Right hindlimb (tissue), 1 donor: Measurements from ENCODE around the gene TMOD1.

Experiments
- DNase-seq: peaks from one replicate; pipeline ENCODE4 v3.0.0-alpha.2; 2018

The TMOD1 gene

DNA sequence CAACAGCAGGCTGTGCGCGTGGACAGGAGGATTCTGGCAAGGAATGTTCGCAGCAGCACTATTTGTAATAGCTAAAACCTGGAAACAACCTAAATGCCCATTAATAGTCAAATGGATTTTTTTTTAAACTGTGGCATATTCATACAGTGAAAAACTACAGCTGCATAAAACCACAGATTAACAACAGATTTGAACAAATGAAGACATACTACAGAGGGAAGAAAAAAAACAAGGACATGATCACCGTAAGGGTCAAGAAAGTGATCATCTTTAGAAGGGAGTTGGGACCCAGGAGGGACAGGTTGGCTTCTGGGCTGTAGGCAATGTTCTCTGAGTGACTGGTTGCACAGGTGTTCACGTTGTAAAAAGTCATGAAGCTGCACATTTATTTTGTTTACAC is 1.2 kb upstream of the TMOD1 start:
- no peak for DNase-seq

DNA sequence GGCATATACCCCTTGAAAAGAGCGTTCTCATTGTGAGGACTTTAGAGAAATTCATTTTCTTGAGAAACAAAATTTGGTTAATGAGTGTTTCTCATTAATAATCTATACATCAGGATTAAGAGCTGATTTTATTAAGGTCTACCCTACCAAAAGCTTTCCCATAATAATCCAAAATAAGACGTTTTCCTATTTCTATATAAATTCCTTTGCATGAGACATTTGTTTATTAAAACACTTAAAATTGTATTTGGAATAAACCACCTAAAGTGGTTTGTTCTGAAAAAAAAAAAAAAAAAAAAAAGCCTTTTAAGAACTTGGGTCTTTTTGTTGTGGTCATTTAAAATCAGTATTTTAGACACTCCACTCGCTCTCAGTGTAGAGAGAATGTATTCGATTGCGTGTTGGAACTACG is 695 bp upstream of the TMOD1 start:
- no peak for DNase-seq

DNA sequence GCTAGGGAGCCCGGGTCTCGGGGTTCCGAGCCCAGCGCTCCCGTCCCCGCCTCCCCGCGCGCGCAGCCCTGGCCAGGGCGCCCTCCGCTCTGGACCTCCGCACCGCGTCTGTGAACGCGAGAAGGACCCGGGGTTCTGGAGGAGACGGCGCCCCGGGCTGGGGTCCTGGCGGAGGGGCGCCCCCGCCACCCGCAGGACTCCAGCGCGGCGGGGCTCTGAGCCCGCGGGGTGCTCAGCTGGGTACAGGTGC is 431 bp downstream of the TMOD1 start:
- no peak for DNase-seq

DNA sequence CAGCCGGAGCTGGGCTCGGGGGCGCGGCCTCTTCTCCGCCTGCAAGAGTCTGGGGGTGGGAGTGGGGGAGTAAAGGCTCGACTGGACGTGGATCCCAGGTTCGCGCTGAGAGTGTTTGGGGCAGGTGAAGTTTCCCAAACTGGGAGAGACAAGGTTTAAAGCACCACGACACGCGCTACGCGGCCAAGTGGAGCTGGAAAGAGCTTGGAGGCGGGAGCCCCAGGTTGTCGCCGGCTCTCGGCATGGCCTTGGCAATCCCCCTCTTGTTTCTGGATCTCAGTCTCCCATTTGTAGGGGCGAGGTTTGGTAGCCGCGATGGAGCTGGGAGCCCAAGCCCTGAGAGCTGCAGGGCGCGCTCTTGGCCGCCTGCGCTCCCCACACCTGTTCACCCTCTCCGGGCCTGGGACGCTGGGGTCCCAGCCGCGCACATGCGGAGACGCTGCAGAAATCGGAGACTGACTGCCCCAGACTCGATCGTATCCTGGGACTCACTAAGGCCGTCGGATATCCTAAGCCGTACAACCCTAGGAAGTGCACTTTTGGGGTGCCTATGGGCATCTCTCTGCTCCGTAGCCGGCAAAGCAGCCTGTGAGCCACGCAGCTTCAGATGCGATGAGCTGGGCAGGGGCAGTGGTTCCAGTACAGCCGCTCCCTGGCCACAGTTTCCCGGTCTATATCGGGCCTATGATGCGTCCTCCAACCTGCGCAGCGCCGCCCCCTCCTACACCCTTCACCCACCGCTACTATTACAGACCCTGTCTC is 937 bp downstream of the TMOD1 start:
- no peak for DNase-seq

DNA sequence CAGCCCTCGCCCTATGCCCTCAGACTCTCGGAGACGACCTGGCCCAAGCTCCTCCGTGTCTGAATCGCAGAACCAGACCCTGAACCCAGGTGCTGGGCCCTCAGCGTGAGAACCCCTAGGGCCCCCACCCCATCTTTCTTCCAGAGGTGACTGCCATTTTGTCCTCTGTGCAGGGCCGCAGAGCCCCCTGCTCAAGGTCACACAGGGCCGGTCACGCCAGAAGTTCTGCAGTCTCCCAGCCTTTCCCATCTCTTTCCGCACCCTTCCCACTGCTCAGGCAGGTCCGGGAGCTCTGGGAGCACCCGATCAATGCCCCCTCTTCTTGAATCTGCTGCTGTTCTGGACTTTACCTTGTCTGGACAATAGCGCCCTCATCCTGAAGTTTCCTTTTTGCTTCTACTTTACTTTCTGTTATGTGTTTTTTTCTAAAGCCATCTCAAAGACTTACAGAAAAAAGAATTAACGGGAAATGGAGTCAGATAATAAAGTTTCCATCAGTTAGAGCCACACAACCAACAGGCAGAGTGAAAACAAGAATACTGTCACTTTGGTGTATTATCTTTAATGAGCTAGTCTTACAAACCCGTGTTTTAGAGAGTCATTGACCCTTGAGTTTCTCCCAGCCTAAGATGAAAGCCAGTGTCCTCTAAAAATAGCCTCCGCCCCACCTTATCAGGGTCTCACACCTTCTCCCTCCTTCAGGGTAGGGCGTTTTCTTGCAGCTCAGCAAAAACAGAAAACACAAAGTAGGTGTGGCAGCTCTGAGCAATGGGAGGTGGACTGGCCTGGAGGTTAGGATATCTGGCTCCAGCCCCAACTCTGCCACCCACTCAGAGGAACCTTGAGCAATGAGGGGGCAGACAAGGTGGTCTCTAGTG is 1.8 kb downstream of the TMOD1 start:
- no peak for DNase-seq

DNA sequence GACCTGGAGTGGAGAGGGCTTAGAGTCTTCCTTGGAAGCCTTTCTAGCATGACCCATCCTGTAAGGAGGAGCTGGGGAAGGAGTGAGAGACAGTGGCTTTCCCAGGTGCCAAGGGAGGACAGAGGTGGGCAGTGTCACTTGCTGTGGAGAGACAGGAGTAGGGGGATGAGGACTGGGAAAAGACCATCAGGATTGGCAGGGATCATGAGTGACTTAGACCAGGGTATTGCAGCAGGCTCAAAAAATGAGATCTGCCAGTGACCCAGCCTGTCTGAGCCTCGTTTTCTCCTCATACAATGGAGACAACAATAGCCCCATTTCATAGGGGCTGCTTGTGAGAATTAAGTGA is 2.4 kb downstream of the TMOD1 start:
- no peak for DNase-seq

DNA sequence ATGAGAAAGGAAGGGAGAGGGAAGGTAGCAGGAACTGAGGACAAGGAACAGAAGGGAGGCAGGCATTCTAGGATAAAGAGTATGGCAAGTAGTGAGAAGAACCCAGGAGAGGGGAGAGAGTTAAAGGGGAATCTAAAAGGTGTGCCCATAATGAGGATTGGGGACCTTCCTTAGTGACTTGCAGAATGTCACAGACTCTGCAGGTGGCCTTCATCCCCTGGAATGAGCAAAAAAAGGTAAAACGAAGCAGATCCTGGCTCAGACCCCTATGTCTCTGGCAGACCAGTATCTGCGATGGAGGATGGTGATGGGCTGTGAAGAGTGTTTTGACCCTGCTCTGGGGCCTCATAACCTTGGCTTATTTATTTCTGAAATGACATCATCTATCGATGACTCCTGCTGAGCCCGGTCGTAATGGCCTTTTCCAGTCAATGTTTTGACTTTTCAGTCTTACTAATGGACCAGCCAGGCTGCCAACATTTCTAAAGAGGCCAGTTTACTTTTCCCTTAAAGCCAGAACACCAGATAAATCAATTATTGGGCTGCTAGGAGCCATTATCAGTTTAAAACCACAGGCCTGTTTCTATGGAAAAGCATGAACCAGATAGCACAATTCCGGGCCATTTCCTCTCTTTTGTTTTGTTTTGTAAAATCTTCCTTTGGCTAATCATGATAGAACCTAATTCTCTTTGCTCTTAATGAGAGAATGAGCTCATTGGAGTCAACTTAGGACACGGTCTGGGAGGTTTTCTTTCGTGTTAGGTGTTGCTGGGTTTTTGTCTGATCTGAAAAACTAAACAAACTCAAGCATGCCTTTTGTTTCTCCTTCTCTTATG is 3.1 kb downstream of the TMOD1 start:
- DNase-seq: no peak

DNA sequence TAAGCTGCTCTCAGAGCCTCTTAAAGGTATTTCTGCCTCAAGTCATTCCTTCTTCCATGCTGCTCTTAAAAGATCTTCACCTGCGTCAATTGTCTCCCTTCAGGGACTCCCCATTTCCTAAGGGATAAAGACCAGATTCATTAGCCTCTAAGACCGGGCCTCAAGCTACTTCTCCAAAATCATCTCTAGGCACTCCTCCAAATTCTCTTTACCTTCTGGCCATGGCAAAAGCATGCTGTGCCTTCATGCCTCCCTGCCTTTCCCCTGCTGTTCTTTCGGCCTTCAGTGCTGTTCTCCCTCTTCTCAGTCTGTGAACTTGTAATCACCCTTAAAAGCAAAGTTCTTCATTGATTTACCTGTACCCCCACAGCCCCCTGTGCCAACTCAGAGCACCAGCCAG is 4.4 kb downstream of the TMOD1 start:
- no peak for DNase-seq

DNA sequence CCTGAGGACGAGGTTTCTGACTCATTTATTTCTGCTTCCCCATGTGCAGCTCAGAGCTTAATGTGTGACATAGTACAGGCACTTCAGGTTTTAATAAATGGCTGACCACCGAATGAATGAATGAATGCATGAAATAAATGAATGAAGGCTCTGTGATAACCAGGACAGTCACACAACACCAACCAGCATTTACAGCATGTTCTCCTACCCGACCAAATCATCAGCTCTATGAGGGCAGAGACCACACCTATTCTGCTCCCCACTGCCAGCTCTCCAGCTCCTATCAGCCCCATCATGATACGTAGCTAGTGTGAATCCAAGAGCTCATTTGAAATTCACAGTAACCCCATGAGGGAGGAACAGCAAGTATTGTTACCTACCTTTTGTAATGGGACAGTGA is 4.8 kb downstream of the TMOD1 start:
- DNase-seq: no peak

DNA sequence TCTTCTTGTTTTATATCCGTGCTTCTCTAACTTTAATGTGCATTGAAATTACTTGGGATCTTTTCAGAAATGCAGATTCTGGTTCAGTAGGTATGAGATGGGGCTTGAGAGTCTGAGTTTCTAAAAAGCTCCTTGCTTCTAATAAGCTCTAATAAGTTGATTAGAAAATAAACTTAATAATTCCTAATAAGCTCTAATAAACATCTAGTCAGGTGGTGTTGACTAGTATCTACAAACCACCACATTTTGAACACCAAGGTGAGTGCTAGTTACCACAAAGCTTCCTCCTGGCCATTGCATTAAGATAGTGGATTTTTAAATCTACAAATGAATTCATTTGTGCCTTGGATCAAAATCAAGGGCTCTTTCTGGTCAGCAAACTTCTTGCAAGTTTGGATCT is 5.3 kb downstream of the TMOD1 start:
- no peak for DNase-seq

DNA sequence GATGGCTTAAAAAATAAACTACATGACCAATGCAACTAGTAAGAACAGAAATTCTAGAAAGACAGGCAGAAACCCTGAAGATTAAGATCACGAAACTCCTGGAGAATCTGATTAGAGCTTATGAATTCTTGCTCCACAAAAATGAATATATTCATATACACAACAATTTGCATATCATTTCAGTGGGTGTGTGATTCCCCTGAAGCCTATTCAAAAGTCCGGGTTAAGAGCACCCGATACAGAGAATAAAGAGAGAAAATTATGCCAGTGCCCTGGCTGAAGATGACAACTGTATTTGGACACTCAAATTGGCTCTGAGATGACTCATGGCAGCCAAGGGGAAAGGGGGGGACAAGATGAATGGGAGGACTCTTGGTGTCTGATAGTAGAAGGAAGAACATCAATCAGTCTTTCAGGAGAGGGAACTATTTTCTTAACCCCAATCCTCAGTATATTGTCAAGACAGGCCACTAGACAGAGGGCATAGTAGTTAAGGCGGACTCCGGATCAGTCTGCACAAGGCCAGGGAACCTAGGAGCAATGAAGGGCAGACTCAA is 6.0 kb downstream of the TMOD1 start:
- DNase-seq: no peak

DNA sequence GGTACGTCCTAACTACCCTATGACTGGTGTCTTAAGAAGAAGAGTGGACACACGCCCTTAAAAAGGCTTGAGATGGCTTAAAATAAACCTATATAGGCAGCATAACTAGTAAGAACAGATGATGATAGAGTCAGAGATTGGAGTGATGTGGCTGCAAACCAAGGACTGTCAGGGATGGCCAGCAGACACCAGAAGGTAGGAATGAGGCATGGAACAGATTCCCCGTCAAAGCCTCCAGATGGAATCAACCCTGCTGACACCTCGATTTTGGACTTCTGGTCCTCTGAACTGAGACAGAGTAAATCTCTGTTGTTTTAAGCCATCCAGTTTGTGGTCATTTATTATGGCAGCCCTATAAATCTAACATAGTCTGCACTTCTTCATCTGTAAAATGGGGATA is 7.4 kb downstream of the TMOD1 start:
- no peak for DNase-seq

DNA sequence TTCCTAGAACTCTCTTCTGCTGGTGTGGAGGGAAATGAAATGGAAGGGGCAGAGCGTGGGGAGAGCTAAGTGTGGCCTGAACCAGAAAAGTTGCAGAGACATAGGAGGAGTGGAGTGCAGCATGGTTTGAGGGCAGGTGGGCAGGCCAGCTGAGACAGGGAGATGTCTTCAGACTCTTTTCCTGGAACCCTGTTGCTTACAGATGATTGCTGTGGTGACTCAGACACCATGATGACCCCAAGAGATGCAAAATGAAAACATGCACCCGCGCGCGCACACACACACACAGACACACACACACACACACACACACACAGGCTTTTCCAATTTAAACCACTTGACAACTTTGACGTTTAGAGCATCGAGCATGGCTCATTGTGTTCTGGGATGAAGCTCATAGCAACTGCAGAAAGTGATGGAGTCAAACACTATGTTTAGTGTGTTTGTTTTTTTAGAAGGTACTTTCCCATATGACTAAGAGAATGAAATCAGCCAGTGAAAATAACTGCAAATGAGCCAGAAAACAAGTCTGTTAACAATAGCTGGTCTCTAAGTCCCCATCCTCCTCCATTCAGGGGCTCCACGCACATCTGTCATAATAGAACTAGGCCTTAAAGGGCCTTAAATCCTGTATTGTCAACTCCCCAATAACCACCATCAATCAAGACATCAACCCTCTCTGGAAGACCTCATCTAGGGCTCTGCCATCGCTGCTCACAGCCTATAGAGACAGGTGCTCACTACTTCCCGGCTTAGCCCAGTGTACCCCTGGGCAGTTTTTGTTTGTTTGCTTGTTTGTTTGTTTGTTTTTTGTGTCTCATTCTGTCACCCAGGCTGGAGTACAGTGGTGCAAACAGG is 9.6 kb downstream of the TMOD1 start:
- no peak for DNase-seq

DNA sequence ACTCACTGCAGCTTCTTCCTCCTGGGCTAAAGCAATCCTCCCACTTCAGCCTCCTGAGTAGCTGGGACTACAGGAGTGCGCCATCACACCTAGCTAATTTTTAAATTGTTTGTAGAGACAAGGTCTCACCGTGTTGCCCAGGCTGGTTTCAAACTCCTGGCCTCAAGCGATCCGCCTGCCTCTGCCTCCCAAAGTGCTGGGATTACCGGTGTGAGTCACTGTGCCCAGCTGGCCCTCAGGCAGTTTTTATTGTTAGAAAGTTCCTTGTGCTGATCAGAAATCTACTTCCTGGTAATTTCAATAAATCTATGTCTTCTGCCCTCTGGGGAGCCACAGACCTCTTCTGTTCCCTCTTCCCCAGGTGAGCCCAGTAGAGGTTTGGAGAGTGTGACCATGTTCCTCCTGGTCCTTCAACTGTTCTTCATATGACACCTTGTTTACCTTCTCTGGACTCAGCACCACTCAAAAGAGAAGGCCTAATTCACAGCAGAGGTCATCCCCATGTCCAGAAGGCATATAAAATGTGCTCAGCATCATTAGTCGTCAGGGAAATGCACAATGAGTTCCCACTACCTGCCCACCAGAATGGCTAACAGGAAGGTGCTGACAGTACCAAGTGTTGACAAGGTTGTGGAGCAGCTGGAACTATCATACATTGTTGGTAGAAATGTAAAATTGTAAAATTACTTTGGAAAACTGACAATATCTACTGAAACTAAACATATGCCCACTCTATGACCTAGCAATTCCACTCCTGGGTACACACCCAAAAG is 10.4 kb downstream of the TMOD1 start:
- DNase-seq: no peak

DNA sequence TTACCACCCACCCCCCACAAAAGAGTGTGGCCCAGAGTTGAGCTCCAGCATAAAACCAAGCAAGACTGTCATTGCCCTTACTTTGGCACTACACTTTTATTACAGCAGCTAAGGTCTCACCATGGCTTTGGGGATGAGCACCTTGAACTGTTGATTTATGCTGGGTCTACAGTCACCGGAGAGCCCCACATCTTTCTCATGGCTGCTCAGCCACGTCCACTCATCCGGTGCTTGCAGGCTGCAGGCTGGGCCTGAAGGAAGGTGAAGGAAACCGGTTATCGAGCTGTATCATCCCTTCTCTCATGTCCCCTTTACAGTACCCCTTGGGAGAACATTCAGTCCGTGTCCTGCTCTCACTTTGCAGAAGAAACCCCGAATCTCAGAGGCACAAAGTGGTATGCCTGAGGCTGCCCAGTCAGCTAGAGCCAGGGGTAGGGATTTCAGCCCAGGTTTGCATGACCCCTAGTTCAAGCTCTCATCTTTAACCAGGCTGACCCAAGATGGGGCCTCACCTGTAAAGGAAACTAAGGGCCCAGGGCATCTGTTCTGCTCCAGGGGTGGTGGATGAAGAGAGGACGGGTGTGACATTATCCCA is 11.6 kb downstream of the TMOD1 start:
- DNase-seq: no peak

DNA sequence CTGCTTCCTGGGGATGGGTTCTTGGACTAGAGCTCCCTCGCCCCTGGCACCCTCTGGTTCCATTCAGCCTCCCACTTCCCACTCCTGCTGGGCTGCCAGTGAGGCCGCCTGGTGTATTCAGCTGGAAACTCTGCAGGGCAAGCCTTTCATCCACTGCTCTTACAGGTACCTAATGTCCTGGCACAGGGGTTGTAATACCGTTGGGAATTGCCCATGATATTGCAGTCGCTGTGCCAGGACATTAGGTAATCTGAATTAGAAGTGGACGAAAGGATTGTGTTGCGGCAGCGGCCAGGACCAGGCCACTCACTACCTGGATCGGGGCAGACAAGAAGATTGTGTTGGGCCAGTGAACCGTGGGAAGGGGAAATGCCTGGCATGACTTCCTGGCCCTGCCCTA is 13.1 kb downstream of the TMOD1 start:
- DNase-seq: no peak

DNA sequence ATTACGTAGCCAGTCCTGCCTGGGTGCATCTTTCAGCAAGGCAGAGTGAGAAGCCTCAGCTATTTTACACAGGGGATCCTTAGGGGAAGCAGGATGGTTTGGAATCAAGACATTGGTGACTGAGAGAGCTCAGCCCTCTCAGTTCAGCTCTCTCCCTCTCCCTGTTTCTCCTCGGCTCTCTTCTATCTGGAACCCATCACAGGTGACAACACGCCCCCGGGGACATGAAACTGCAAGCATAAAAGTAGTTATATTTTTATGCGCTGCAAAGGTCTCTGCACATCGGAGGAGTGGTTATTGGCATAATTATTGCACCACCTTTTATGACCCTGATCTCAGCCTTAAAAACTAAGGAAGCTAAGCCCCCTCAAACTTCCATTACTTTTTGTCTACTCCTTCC is 14.2 kb downstream of the TMOD1 start:
- DNase-seq: no peak

DNA sequence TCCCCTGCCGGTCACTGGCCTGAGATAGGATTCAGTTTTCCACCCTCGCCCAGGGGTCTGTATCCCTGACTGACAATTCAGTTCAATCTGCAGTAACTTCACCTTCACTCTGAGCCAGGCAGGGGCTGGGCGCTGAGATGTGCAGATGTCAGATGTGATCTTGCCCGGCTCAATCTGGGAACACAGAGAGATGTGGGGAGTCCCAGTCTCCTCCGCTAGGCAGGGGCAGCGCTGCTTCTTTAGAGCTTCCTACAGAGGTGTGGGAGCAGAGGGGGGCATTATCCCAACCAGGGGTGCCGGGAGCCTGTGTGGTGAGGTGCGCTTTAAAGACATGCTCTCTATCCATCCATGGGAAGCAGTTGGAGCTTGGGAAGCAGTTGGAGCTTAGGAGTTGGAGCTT is 14.6 kb downstream of the TMOD1 start:
- DNase-seq: no peak

DNA sequence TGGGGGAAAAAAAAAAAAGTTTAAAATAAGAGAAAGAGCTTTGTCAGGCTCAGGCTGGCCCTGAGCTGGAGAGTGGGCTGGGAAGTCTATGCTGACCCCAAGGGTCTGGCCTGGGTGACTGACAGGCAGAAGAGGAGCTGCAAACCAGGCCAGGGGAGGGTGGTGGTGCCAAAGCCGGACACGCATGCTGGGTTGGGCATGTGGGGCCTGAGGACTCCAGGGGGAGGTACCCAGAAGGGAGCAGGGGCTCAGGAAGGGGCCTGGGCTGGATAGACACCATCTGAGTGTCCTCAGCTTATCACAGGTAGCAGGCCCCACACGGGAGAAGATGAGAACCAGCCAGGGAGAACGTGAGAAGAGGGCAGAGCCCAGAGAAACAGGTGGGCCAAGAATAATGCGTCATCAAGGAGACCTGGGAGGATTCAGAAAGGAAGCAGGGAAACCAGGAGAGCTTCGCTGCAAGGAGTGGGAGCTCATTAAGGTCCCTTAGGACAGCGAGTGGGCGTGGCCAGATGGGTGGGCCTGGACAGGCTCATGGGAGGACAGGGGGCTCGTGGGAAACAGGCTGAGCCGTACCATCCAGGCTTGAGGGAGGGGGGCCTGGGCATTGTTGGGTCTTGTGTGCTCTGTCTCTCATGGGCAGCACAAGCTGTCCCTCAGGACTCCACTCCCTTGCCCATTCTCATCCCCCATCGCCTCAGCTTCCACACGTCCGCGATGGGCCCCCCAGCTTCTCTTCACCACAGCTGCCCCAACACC is 16.0 kb downstream of the TMOD1 start:
- DNase-seq: no peak

DNA sequence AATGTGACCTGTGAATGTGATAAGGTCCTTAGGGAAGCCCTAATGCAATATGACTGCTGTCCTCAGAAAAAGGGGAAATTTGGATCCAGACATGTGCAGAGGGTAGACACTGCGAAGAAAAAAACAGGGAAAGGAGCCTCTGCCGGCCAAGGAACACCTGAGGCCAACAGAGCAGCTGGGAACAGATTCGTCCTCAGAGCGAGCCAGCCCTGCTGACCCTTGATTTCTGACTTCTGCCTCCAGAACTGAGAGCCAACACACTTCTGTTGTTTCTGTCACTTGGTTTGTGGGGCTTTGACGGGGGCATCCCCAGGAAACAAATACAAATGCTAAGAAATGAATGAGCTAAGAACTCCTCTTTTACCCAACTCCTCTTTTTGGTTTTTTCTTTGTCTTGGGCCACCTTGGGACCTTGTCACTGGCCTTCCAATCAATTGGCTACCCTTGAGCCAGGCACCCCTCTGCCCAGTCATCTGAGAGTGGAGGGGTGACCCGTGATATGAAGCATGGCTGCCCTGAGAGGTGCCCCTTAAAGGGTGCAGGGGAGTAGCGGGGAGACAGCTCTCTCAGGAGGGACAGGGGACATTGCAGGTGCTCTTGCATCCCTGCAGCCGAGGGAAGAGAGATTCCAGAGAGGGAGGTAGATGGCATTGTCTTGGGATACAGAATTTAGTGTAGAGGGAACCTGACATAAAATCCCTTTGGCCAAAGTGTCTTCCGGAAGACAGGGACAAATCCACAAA is 16.9 kb downstream of the TMOD1 start:
- DNase-seq: no peak
